NCI-H2107 treated with DMSO at 0.1 percent for 48 hours (cell line): ENCODE data around the gene PAGE2B.
A peak's percentile ranks its signal among the peaks of the same experiment; 100 is the strongest.
"Not testable (repeated sequence)": the region's sequence is repeated elsewhere in the genome, so short reads cannot be mapped to it uniquely, and the experiment has no call there.

Experiments used
- DNase-seq: peaks from one replicate; lab custom pipeline; 2025; ENCODE audit not compliant: unreplicated experiment; lab: John Stamatoyannopoulos, UW

The PAGE2B gene, protein sequence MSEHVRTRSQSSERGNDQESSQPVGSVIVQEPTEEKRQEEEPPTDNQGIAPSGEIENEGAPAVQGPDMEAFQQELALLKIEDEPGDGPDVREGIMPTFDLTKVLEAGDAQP

GRCh38 chrX:55074851-55075467, at the start of gene PAGE2B:
TSS of gene PAGE2B (plus strand) at chrX:55075030. CDS start at chrX:55076042, 1,012 bp downstream.
- DNase-seq, result no peak

DNA sequence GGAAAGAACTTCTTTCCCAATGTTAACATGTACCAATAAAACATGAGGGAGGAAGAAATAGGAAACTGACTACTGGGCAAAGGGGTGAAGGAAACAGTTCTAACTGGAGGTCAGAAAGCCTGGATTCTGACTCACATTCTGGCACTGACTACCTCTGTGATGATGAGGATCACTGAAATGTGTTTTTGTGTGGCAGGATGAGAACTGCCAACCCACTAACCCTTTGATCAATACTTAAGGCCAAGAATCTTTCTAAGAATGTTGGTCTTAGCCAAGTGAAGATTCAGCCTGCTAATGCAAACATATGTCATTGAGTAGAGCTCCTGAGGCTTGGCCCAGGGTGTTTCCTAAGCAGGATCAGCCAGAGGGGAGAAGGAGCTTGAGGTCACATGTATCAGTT, 48.7 kb upstream of the PAGE2B start:
- no peak for DNase-seq

- DNase-seq, result no peak
Observed at GRCh38 chrX:55026840-55027239, 48.0 kb upstream of the PAGE2B start.

DNA sequence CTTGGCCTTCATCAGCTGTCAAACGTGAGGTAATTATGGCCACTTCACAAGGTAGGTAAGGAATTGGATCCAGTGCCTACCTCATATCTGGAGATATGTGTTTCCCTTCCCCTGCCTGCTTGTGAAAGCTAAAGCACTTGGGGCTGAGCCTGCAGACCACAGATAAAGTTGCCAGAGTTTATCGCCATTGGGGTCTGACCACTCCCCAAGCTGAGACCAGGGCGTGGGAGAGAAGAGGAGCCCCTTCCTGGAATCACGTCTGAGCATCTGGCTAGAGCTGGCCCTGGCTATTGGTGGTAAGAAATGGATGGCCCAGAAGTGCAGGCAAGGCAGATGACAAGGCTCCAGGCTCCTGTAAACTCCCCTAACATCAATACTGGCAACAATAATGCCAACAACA, 46.8 kb upstream of the PAGE2B start:
- no peak for DNase-seq

GRCh38 chrX:55028611-55029010, 46.2 kb upstream of the PAGE2B start:
- no peak for DNase-seq

GRCh38 chrX:55029291-55029690, 45.5 kb upstream of the PAGE2B start:
- no peak for DNase-seq

DNA sequence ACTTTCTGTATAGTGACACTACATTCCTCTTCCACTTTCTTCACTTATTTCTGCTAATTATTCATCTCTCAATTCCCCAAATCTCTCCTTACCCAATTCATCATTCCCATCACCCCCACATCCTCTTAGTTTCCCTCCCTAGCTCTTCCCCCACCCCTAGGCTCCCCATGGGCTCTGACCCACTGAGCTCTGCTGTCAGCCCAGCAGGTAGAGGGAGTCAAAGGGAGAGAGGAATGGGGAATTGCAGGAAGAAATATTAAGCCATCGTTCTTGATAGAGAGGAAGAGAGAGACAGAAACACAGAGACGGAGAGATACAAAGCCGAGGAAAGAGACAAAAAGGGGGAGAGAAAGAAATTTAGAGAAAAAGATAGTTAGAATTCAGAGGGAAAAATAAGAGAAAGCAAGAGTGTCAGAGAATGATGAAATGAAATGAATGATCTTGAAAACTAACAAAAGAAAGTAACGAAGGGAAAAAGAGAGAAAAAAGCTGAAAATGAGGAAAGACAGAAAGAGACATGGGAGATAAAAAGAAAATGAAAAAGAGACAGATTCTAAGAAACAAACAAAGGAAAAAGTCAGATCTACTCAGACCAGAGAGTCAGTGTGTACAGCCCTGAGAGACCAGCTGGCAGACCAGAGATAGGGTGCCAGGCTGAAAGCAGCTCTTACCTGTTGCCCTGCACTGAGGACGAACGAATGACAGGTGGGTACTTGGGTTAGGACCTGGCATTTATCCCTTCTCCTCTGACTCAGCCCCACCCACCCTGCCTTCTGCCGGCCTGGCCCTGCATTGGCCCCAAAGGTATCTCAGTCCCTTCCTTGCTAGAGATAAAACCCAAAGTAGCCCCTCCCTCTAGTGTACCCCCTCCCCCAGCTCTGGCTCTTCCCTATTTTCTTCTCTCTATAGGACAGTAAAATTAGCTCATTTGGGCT, 44.3 kb upstream of the PAGE2B start, which contains the start of gene ALAS2:
TSS of gene ALAS2 (minus strand) at position 707 of the 935 bp plus-strand sequence. CDS start 4,977 bp downstream, outside the sequence.
- no peak for DNase-seq

DNA sequence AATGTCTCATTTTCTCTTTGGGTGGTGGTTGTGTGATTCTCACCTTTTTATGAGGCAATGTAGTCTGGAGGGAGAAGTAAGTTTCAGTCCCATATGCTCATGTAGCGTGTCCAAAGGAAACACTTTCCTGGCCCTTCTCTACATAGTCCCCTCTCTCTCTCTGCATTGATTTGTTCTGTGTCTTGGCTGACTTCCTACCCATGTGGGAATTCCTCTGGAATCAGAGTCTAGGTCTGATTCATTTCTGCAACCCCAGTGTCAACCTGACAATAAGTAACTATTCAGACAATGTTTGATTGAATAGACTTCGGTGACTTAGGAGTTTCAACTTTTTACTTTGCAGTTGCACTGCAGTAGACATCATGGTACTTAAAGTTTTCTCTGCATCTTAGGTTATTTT, 41.4 kb upstream of the PAGE2B start:
- no peak for DNase-seq

DNA sequence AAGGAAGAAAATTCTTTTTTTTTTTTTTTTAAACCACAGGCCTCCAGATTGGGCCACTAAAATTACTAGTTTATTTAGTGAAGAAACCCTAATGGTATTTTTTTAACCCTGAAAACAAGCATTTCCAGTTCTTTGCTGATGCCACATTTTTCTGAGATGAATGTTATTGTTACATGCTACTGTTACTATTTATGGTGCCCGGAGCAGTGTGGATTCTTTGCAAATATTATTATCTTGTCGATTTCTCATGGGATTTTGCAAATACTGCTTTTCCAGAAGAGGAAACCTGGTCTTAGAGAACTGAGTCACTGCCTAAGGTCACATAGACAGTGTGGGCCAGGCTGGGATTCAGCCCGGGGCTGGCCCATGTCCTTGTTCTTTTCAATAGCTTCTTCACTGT, 35.4 kb upstream of the PAGE2B start:
- DNase-seq, result no peak

GRCh38 chrX:55041514-55041913, 33.3 kb upstream of the PAGE2B start:
- no peak for DNase-seq

DNA sequence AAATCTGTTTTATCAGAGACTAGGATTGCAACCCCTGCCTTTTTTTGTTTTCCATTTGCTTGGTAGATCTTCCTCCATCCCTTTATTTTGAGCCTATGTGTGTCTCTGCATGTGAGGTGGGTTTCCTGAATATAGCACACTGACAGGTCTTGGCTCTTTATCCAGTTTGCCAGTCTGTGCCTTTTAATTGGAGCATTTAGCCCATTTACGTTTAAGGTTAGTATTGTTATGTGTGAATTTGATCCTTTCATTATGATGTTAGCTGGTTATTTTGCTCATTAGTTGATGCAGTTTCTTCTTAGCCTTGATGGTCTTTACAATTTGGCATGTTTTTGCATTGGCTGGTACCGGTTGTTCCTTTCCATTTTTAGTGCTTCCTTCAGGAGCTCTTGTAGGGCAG, 24.2 kb upstream of the PAGE2B start:
- DNase-seq, result not testable (repeated sequence)

DNA sequence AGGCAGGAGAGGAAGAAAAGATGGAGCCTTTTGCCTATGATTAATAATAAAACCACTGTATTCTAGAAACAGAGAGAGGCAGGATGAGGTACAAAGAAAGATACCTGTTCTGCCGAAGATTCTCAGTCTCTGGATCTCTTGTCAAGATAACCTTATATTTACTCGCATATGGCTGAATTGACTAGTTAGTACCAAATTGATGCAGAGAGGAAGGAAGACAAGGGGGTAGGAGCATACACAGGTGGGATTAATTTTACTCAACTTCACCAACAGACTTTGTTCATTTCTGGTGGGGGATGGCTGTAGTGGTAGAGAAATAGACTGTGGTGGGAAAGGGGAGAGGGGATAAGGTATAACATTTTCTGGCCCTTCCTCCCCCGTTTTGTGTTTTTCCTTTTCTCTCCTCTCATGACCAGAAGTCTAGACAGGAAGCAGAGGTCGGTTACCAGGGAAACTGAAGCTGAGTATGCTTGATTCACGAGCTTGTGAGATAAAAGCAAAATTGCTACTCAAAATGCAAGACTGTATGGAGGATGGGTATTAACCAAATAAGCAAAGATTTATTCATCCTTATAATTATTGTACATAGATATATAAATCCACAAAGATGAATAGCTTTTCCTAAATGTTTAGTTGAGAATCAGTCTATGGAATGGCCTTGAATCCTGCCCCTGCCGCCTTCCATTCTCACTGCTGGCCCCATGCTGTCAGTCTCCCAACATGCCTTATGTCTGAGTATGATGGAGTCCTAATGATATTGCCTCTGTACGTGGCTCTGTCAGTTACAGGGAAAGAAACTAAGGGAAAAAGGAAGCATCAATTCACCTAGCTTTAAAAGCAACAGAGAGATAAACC, 17.8 kb upstream of the PAGE2B start:
- no peak for DNase-seq

- peak; percentile 7 for DNase-seq
Observed at GRCh38 chrX:55057675-55058249, 17.1 kb upstream of the PAGE2B start.

DNA sequence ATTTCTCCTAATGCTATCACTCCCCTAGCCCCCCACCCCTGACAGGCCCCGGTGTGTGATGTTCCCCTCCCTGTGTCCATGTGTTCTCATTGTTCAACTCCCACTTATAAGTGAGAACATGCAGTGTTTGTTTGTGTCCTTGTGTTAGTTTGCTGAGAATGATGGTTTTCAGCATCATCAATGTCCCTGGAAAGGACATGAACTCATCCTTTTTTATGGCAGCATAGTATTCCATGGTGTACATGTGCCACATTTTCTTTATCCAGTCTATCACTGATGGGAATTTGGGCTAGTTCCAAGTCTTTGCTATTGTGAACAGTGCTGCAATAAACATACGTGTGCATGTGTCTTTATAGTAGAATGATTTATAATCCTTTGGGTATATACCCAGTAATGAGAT, 7.7 kb upstream of the PAGE2B start:
- DNase-seq, result not testable (repeated sequence)

DNA sequence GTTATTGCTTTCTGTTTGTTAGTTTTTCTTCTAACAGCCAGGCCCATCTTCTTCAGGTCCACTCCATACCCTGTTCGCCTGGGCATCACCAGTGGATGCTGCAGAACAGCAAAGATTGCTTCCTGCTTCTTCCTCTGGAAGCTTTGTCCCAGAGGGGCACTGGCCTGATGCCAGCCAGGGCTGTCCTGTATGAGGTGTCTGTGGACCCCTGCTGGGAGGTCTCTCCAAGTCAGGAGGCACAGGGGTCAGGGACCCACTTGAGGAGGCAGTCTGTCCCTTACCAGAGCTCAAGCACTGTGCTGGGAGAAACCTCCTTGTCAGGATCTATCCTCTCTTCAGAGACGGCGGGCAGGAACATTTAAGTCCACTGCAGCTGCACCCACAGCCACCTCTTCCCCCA, 2.5 kb upstream of the PAGE2B start:
- DNase-seq, result no peak

DNA sequence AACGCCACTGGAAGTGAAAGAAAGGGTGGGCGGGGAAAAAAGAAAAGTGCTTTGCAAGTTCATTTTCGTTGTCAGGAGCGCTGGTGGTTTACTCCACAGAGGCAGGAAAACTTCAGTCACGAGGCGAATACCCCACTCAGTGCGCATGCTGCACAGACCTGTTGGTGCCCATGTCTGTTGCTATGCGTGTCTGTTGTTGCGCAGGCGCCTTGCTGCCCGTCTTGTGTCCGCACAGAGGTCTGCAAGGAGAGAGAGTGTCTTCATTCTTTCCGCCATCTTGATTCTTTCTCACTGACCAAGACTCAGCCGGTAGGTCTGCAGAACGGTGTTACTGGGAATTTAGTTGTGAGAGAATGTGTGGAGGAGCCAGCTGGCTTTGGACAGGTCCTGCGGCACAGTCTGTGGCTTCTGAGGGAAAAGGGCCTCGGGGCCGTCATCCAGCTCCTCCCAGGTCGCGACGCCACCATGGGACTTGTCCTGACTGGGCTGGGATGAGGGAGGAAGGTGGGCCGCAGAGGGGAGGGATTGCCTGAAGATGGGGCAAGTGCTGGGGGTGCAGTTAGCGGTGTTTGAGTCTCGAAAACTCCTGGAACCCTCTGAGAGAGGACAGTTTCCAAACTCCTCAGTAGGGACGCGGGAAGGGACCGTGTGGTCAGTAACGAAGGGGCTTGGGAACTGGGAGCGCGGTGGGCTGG, 14.1 kb downstream of the PAGE2B start, which contains the start of gene PAGE2:
TSS of gene PAGE2 (plus strand) at position 224 of the 695 bp plus-strand sequence. CDS start 1,003 bp downstream, outside the sequence.
- DNase-seq, result no peak

GRCh38 chrX:55098691-55099090, 23.9 kb downstream of the PAGE2B start:
- DNase-seq, result no peak

DNA sequence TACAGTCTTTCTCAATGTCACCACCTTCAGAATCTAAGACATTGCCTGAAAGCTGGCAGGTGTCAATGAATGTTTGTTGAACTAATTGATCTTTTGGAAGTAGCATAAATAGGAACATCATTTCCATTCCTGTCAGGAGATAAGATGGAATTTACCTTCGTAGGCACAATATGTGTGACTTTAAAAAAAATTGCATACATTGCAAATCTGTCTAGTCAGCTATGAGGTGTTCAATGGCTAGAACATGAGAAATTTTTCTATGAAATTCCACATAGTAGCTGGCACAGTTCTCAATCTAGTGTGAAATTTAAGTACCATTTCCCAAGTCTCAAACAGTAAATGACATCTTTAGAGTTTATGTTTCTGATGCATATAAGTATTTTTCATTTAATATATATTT, 24.3 kb downstream of the PAGE2B start:
- no peak for DNase-seq

- DNase-seq, result no peak
Observed at GRCh38 chrX:55102754-55103153, 27.9 kb downstream of the PAGE2B start.

DNA sequence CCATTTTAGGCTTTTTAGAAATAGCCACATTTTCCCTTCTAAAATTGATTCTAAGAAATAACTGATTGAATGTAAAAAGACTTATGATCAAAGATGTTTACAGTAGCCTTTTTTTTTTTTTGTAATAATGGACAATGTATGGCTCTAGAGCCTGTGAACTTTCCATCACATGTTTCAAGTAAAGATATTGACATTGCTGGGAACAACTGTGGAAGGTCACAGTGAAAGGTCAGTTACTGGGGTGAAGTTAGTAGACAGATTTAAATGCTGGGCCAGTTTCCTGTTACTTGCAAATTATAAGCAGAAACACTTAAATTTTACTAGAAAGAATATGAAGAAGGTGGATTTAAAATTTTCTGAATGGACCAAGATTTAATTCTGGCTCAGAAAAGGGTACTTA, 32.4 kb downstream of the PAGE2B start:
- DNase-seq, result no peak
